Vagina (tissue), 2 donors: ENCODE measurements around the gene SLC12A7. TPM values are rescaled to one million over a fixed set of nuclear protein-coding genes. Genes with fewer than 3 reads are reported as not detected.

Experiments used
- DNase-seq, 2 donors: peaks; one replicate each; pipeline ENCODE4 v3.0.0-alpha.2; 2017; ENCODE audit errors: extremely low spot score in 2 of 2
- H3K27ac ChIP-seq: fragments of 200-600 bp; sonication (generic); one replicate; pipeline ENCODE4 v1.5.1; 2019
- H3K27me3 ChIP-seq: fragments of 200-600 bp; sonication (generic); one replicate; pipeline ENCODE4 v1.5.1; 2019
- H3K36me3 ChIP-seq, 2 donors: fragments of 200-600 bp; sonication (generic); one replicate each; pipeline ENCODE4 v1.5.1; 2017 to 2019
- H3K4me1 ChIP-seq: fragments of 200-600 bp; sonication (generic); one replicate; pipeline ENCODE4 v1.5.1; 2019
- H3K4me3 ChIP-seq, 2 donors: fragments of 200-600 bp; sonication (generic); 1 replicate in 1 of 2; 2 replicates in 1 of 2; pipeline ENCODE4 v1.5.1; 2016 to 2019
- H3K9me3 ChIP-seq: fragments of 200-600 bp; sonication (generic); one replicate; pipeline ENCODE4 v1.5.1; 2019
- CTCF ChIP-seq, 3 experiments: fragments of 450-650 bp in 2 of 3; fragments of 200-600 bp in 1 of 3; sonication (generic) in 1 of 3; IDR thresholded peaks; one replicate each; pipeline ENCODE4 v1.5.1; 2017 to 2019; ENCODE audit warnings: antibody characterized with exemption in 3 of 3, mild to moderate bottlenecking in 2 of 3, moderate library complexity in 2 of 3
- POLR2A ChIP-seq, 2 donors: fragments of 450-650 bp; IDR thresholded peaks; one replicate each; pipeline ENCODE4 v1.6.1; 2017; ENCODE audit warnings: antibody characterized with exemption in 2 of 2, mild to moderate bottlenecking in 2 of 2, moderate library complexity in 2 of 2
- POLR2AphosphoS5 ChIP-seq, 2 donors: sonication (generic); formaldehyde crosslinking; IDR thresholded peaks; one replicate each; pipeline ENCODE4 v1.9.0; 2017; ENCODE audit warnings: antibody characterized with exemption in 2 of 2, mild to moderate bottlenecking in 2 of 2, low read depth in 1 of 2; ENCODE audit not compliant: insufficient read depth in 1 of 2
- intact Hi-C: fragments of 100-400 bp; cut with DNase I; formaldehyde crosslinking; loops from one replicate; pipeline ENCODE4 v1.15.1; 2023
- total RNA-seq: library from RNA; depleted of rRNA; stranded (reverse); fragments of >200 nt; gene quantifications from one replicate; pipeline ENCODE4 v1.2.3, GENCODE V29; 2016

Gene SLC12A7
- total RNA-seq, 1 donor from 2014 or later = 21.6 TPM

GRCh38 chr5:1074226-1074625 is 37.6 kb downstream of the SLC12A7 start:
- H3K27me3 ChIP-seq = no peaks in the 10 kb centered on the region
- peaks cover 0 to 28% of the 10 kb centered on the region in 2 donors for H3K36me3 ChIP-seq
- H3K9me3 ChIP-seq = no peaks in the 10 kb centered on the region
- DNase-seq = no peak
- H3K4me3 ChIP-seq = no peak overlapping the region
- intact Hi-C loops = no loop called here
- TF ChIP-seq POLR2A (IDR thresholded peaks at IDR 0.05) = no peak
- no peak overlapping the region for H3K27ac ChIP-seq
- no peaks in the 10 kb centered on the region for H3K4me1 ChIP-seq

GRCh38 chr5:1073239-1074102 is 38.4 kb downstream of the SLC12A7 start:
- Histone ChIP-seq H3K9me3 (no peaks in the 10 kb centered on the region), H3K4me3 (no peak overlapping the region), H3K4me1 (no peaks in the 10 kb centered on the region), H3K27ac (no peak overlapping the region), H3K27me3 (no peaks in the 10 kb centered on the region), H3K36me3 (peaks cover 0 to 24% of the 10 kb centered on the region in 2 donors)
- TF ChIP-seq CTCF (IDR thresholded peaks at IDR 0.05) (no peak), POLR2AphosphoS5 (IDR thresholded peaks at IDR 0.05; ENCODE audit: insufficient read depth in 1 of 2, low read depth in 1 of 2) (no peak), POLR2A (IDR thresholded peaks at IDR 0.05) (no peak)
- intact Hi-C loops = no loop called here
- no peak for DNase-seq

- no peaks in the 10 kb centered on the region for H3K4me1 ChIP-seq
- intact Hi-C loops = no loop called here
- TF ChIP-seq POLR2AphosphoS5 (IDR thresholded peaks at IDR 0.05; ENCODE audit: insufficient read depth in 1 of 2, low read depth in 1 of 2) (no peak), CTCF (IDR thresholded peaks at IDR 0.05) (no peak), POLR2A (IDR thresholded peaks at IDR 0.05) (no peak)
- H3K27me3 ChIP-seq = no peaks in the 10 kb centered on the region
- no peaks in the 10 kb centered on the region for H3K9me3 ChIP-seq
- peaks cover 0 to 10% of the 10 kb centered on the region in 2 donors for H3K36me3 ChIP-seq
- no peak overlapping the region for H3K4me3 ChIP-seq
- H3K27ac ChIP-seq = no peak overlapping the region
- no peak for DNase-seq
Measured at GRCh38 chr5:1069720-1070088, 42.2 kb downstream of the SLC12A7 start.

- no peak for DNase-seq
- TF ChIP-seq POLR2A (IDR thresholded peaks at IDR 0.05) = no peak
- TF ChIP-seq CTCF (IDR thresholded peaks at IDR 0.05) = no peak
- TF ChIP-seq POLR2AphosphoS5 (IDR thresholded peaks at IDR 0.05; ENCODE audit: insufficient read depth in 1 of 2, low read depth in 1 of 2) = no peak
- Histone ChIP-seq H3K27ac (no peak overlapping the region), H3K4me3 (no peak overlapping the region), H3K9me3 (no peaks in the 10 kb centered on the region), H3K36me3 (peaks cover 0 to 10% of the 10 kb centered on the region in 2 donors), H3K27me3 (no peaks in the 10 kb centered on the region), H3K4me1 (no peaks in the 10 kb centered on the region)
- intact Hi-C loops = no loop called here
Measured at GRCh38 chr5:1068895-1069719, 42.8 kb downstream of the SLC12A7 start.

- no peaks in the 10 kb centered on the region for H3K27me3 ChIP-seq
- H3K36me3 ChIP-seq = peaks cover 0 to 10% of the 10 kb centered on the region in 2 donors
- no peak overlapping the region for H3K4me3 ChIP-seq
- no peak for DNase-seq
- H3K27ac ChIP-seq = no peak overlapping the region
- no peak for TF ChIP-seq POLR2AphosphoS5 (IDR thresholded peaks at IDR 0.05; ENCODE audit: insufficient read depth in 1 of 2, low read depth in 1 of 2)
- no peak for TF ChIP-seq POLR2A (IDR thresholded peaks at IDR 0.05)
- TF ChIP-seq CTCF (IDR thresholded peaks at IDR 0.05) = no peak
- H3K4me1 ChIP-seq = no peaks in the 10 kb centered on the region
- H3K9me3 ChIP-seq = no peaks in the 10 kb centered on the region
- intact Hi-C loops = no loop called here
Measured at GRCh38 chr5:1068204-1068894, 43.5 kb downstream of the SLC12A7 start.
